HG03571 (cell line): ENCODE results near the gene CKM.

Experiments
- ATAC-seq: cut with Tn5 transposase; IDR thresholded peaks from one replicate; pipeline ENCODE4 v1.9.1; 2021; ENCODE audit not compliant: unreplicated experiment

Gene CKM

DNA sequence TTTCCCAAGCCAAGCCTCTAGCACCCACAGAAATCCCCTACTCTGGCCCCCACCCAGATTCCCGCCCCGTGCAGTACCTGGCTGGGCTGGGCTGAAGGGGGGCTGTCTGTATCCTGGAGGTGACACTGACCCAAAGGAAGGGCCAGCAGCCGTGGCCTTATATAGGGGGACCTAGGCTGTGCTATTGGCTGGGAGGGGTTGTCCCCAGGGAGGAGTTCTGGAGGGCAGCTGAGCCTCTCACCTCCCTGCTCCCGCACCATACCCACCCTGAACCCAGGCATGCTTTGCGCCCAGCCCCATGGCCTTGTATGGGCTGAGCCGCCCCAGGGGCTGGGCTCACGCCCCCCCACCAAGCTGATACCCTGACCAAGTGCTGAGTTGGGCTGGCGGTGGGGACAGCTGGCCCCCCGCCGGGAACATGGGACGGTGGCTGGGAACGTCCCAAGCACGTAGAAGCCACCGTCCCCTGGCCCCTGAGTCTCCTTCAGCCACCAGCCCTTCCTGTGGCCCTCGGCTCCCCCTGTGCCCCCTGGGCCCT, at the start of gene CKM:
Gene CKM (minus strand): TSS at position 132 of the 538 bp plus-strand sequence. CDS start 3,162 bp downstream, outside the sequence.
- no peak for ATAC-seq

DNA sequence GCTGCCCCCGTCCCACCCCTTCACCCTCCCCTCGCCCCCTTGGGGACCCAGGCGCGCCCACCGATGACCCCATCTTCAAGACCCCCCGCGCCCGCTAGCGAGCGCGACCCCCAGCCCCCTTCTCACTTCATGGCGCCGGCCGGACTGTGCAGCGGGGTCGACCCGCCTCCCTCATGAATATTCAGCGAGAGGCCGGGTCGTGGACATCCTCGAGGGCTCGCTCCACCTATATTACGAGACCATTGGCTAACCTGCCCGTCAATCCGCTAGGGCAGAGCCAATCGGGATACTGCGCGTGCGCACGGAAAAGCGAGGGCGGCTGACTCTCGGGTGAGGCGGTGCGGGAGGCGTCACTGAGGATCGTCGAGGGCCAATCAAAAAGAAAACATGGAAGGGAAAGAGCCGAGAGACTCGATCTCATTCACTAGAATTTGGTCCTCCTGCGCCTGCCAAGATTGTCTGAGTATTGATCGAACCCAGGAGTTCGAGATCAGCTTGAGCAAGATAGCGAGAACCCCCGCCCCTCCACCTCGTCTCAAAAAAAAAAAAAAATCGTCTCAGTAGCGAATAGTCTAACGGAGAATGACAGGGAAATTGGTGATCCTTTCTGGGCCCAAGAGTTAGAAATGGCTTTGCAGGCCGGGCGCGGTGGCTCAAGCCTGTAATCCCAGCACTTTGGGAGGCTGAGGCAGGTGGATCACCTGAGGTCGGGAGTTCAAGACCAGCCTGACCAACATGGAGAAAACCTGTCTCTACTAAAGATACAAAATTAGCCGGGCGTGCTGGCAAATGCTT, 47.9 kb upstream of the CKM start, which contains the start of gene ERCC2:
Gene ERCC2 (minus strand): TSS at position 164 of the 795 bp plus-strand sequence. CDS start 33 bp downstream, at position 131.
- ATAC-seq, result peak; percentile 88

DNA sequence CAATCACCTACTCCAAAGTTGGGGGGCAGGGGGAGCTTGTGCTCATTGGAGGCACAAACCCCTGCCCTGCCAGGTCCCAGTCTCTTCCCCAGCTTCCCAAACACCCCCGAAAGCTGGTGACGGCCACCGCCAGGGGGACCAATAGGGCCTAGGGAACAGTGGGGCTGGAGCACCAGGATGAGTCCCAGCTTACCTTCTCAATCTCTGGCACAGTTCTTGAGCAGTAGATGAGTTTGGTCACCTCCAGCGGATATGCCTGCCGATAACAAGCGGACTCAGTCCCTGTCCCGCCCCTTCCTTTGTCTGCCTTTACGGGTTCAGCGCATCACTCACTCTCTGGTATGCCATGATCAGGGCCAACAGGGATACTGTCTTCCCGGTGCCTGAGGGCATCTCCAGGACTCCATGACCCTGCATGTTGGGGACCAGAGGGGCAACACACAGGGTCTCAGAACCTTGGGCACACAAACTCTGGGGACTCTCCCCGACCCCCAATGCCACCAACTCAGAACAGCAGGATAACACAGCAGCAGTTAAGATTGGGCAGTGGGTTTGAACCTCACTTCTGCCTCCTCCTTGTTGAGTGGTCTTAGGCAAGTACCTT, 46.2 kb upstream of the CKM start:
- no peak for ATAC-seq

DNA sequence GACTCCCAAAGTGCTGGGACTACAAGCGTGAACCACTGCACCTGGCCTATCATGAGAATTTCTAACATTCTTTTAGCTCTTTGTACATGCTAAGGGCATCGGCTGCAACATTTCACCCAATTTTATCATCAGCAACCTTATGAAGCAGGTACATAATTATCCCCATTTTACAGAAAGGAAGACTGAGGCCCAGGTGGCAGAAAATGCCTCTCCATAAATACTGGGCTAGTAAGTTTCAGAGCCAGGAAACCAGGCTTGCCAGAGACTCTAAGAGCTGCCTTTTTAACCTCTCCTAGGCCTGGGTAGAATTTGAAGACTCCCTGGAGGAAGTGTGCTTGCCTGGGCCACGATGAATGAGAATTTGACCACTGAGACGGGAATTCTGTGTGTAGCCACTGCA, 45.5 kb upstream of the CKM start:
- ATAC-seq, result no peak

GRCh38 chr19:45364696-45365095, 42.0 kb upstream of the CKM start:
- ATAC-seq, result no peak

- no peak for ATAC-seq
Observed at GRCh38 chr19:45363861-45364459, 41.3 kb upstream of the CKM start.

- ATAC-seq, result no peak
Observed at GRCh38 chr19:45362291-45362690, 39.6 kb upstream of the CKM start.

DNA sequence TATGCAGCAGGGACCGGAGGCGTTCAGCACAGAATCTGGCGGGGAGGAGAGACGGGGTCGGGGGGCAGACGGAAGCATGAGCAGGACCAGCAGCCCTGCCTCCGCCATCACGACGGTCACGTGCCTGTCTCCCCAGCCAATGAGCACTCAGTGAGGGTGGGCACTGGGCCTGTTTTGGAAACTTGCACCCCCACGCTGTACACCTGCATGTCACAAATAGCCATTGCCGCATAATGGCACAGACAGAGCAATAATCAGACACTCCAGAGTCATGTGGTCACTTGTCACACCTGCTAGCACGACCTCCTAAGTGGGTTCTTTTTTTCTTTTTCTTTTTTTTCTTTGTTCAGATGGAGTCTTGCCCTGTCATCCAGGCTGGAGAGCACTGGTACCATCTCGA, 38.9 kb upstream of the CKM start:
- no peak for ATAC-seq

GRCh38 chr19:45358213-45358792, 35.6 kb upstream of the CKM start:
- ATAC-seq, result no peak

- no peak for ATAC-seq
Observed at GRCh38 chr19:45357445-45357783, 34.7 kb upstream of the CKM start.

DNA sequence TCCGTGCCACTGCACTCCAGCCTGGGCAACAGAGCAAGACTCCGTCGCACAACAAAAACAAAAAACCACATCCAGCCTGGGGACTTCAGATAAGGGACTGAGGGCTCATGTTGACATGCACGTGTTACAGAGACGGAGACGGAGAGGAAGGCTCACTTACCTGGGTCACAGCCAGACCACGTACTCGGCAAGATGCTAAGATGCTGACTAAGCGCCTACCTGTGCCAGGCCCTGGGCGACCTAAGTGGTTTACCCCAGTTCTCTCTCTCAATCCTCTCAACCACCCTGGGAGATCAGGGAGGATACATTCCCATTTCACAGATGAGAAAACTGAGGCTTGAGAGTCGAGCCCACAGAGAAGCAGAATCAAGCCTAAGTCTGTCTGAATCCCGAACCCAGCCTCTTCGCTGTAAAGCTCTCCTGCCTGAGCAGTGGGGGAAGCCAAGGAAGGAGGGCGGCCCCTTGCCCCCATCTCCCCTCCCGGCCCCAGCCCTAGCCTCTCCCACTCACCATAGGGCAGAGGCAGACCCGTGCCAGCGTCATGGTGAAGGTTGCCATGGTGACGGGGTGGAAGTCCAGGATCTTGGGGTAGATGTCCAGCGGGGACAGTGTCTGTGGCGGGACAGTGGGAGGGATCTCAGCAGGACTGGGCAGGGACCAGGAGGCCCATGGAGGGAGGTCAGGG, 34.2 kb upstream of the CKM start:
- ATAC-seq, result no peak

DNA sequence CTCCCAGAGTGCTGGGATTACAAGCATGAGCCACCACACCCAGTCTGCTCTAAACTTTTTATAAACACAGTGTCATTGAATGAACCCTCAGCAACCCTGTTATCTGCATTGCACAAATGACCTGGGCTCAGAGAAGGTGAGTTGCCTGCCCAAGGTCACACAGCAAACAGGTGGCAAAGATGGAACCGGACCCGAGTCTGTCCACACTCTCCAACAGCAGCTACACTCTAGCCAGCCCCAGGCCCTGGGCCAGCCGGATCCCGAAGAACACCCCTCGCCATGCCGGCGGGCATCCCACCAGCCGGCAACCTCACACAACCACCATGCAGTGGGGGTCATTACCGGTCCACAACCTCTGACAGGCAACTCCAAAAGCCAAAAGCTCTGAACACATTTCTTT, 33.2 kb upstream of the CKM start:
- ATAC-seq, result no peak

- ATAC-seq, result no peak
Observed at GRCh38 chr19:45355402-45355801, 32.7 kb upstream of the CKM start.

- no peak for ATAC-seq
Observed at GRCh38 chr19:45354241-45354842, 31.7 kb upstream of the CKM start.

DNA sequence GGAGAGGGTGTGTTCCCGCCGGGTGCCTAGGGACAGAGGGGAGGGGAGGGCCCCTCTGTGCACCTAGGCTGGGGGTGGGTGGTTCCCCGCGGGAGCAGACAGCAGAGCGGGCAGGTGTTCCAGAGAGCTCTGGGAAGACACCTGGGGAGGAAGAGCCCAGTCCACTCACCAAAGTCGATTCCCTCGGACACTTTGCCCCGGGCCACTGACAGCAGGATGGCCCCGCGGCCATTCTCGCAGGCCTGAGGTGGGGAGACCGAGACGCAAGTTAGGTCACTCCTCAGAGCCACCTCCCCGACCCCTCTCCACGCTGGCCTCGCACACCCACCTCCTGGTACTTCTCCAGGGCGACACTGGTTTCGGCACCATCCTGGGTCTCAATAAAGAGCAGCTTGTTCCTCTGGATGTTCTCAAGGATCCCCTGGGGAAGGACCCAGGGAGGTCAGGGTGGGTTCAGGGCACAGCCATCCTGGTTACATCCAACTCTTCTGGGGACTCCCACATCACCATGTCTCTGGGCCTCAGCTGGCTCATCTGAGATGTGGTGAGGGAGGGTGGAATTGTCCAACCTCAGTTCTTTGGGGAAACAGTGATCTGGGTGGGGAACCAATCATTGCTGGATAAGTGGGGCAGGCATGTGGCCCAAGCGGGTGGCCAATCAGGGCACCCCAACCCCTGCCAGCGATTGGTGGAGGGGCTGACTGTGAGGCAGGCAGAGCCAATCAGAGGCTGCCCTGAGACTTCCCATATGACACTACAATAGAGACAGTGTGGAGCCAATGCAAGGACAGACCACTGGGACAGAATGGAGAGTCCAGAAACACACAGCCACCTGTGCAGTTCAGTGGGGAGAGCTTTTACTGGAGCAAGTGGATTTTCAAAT, 30.5 kb upstream of the CKM start:
- no peak for ATAC-seq

GRCh38 chr19:45352471-45352870, 29.8 kb upstream of the CKM start:
- ATAC-seq, result no peak

DNA sequence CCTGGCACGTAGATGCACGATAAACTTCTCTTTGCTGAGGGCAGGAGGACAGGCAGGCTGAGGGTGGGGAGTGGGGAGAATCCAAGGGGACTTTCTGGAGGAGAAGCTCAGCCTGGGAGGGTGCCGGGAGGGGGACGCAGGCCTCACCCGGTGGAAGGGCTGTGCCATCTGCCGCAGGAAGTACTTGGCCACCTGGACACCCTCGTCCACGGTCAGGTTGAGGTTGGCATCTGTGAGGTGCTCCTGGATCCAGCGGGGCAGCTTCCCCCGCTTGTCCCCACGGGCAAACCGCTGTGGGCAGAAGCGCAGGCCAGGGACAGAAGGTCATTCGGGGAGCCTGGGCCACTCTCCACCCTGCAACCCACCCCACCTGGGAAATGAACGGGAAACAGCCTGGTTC, 29.4 kb upstream of the CKM start:
- ATAC-seq, result no peak

- no peak for ATAC-seq
Observed at GRCh38 chr19:45351401-45351952, 28.8 kb upstream of the CKM start.

DNA sequence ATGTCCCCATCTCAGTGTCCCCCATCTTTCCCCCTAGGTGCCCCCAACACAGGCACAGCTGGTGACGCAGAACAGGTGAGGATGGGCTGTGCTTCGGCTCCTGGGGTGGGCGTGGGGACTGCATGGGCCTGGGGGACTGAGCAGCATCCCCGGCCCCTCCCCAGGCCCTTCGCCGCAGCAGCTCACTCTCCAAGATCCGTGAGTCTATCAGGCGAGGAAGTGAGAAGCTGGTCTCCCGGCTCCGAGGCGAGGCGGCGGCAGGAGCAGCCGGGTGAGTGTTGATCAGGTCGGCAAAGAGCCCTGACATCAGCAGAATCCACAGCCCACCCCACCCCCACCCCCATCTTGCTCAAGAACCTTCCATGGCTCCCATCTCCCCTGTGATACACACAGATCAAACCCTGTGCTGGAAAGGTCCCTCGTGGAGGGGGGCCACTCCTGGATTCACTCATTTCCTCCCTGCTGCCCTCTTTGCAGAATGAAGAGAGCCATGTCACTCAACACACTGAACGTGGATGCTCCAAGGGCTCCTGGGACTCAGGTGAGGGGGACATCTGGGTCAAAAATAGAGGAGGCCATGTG, 27.9 kb upstream of the CKM start:
- ATAC-seq, result no peak
